Activated naive CD4-positive, alpha-beta T cell treated with anti-CD3 and anti-CD28 coated beads, Interleukin-2, amount 50 U/mL, for 16 hours (primary cell): ENCODE data around the gene ZP3.
"Not testable (repeated sequence)": the region's sequence is repeated elsewhere in the genome, so short reads cannot be mapped to it uniquely, and the experiment has no call there.

Experiments
- DNase-seq: peaks from one replicate; pipeline ENCODE4 v3.0.0-alpha.2; 2020

The ZP3 gene

DNA sequence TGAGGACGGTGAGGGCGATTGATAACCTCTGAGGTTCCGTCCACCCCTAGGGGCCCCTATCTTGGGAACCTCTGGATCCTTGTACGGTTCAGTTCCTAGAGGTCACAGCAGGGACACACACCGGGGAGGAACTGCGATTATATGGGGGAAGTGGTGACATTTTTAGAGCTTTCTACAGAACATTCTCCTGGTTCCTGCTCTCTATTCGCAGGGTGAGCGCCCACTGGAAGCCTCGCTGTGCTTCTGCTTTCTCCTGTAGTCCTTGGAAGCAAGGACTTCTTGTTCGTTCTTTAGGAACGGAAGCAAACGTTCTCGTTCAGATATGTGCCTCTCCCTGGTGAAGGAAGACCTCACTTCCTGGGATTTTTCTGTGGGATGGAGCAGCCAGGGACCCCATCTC, 63.2 kb downstream of the ZP3 start:
- not testable (repeated sequence) for DNase-seq
